NCI-H69 (cell line): Measurements from ENCODE around the gene SOX5.
"Not testable (repeated sequence)": the region's sequence is repeated elsewhere in the genome, so short reads cannot be mapped to it uniquely, and the experiment has no call there.

Source experiments
- DNase-seq: peaks from one replicate; lab custom pipeline; 2025; lab: John Stamatoyannopoulos, UW

SOX5 gene

GRCh38 chr12:23834076-23834475, 115.4 kb downstream of the SOX5 start:
- no peak for DNase-seq

GRCh38 chr12:23831739-23832138, 117.7 kb downstream of the SOX5 start:
- no peak for DNase-seq

- peak; percentile 72 for DNase-seq
Observed at GRCh38 chr12:23830210-23830609, 119.3 kb downstream of the SOX5 start.

- peak; percentile 41 for DNase-seq
Observed at GRCh38 chr12:23827353-23827752, 122.1 kb downstream of the SOX5 start.

- DNase-seq: not testable (repeated sequence)
Observed at GRCh38 chr12:23825124-23825523, 124.3 kb downstream of the SOX5 start.

- no peak for DNase-seq
Observed at GRCh38 chr12:23824358-23824757, 125.1 kb downstream of the SOX5 start.

- not testable (repeated sequence) for DNase-seq
Observed at GRCh38 chr12:23822883-23823282, 126.6 kb downstream of the SOX5 start.

GRCh38 chr12:23817345-23817744, 132.1 kb downstream of the SOX5 start:
- no peak for DNase-seq

- DNase-seq: peak; percentile 50
Observed at GRCh38 chr12:23816394-23816851, 133.0 kb downstream of the SOX5 start.

GRCh38 chr12:23815810-23816209, 133.7 kb downstream of the SOX5 start:
- DNase-seq: no peak

- peak; percentile 63 for DNase-seq
Observed at GRCh38 chr12:23813206-23813605, 136.3 kb downstream of the SOX5 start.

- DNase-seq: peak; percentile 91
Observed at GRCh38 chr12:23810329-23810902, 139.1 kb downstream of the SOX5 start.

GRCh38 chr12:23803540-23803939, 145.9 kb downstream of the SOX5 start:
- DNase-seq: peak; percentile 8

- peak; percentile 29 for DNase-seq
Observed at GRCh38 chr12:23795494-23795893, 154.0 kb downstream of the SOX5 start.

GRCh38 chr12:23781118-23781517, 168.4 kb downstream of the SOX5 start:
- no peak for DNase-seq

GRCh38 chr12:23775208-23775607, 174.3 kb downstream of the SOX5 start:
- DNase-seq: no peak

GRCh38 chr12:23771240-23771949, 178.1 kb downstream of the SOX5 start:
- peak; percentile 73 for DNase-seq

- DNase-seq: peak; percentile 33
Observed at GRCh38 chr12:23770202-23770938, 179.1 kb downstream of the SOX5 start.

GRCh38 chr12:23767834-23768233, 181.6 kb downstream of the SOX5 start:
- no peak for DNase-seq

GRCh38 chr12:23763724-23764123, 185.7 kb downstream of the SOX5 start:
- DNase-seq: peak; percentile 30

GRCh38 chr12:23760495-23760894, 189.0 kb downstream of the SOX5 start:
- DNase-seq: peak; percentile 90

- peak; percentile 72 for DNase-seq
Observed at GRCh38 chr12:23758608-23759007, 190.9 kb downstream of the SOX5 start.

GRCh38 chr12:23757541-23757962, 191.9 kb downstream of the SOX5 start:
- DNase-seq: peak; percentile 73
